ENCODE measurements around the gene PDE2A. TPM values are rescaled to one million over a fixed set of nuclear protein-coding genes. Genes with fewer than 3 reads are reported as not detected.

The PDE2A gene
- total RNA-seq, 1 donor from 2014 or later, result 0.82 TPM

- H3K27me3 Mint-ChIP-seq (ENCODE audit: low read depth, unreplicated experiment), result peaks cover 90% of the 10 kb centered on the region
- Histone ChIP-seq H3K9ac (ENCODE audit: low read length) (no peak overlapping the region), H3K27me3 (ENCODE audit: insufficient read depth, low read length) (peaks cover 72% of the 10 kb centered on the region), H3K4me1 (ENCODE audit: insufficient read depth, low read length) (no peaks in the 10 kb centered on the region), H2AFZ (ENCODE audit: low read depth, low read length) (no peak overlapping the region), H3K4me3 (ENCODE audit: insufficient read depth, low read depth, low read length) (no peak overlapping the region), H4K20me1 (ENCODE audit: insufficient read depth, low read length) (peaks cover 4% of the 10 kb centered on the region), H3K4me2 (ENCODE audit: low read length) (no peak overlapping the region), H3K79me2 (ENCODE audit: insufficient read depth, low read length) (no peaks in the 10 kb centered on the region), H3K9me3 (ENCODE audit: insufficient read depth, low read depth, low read length) (no peaks in the 10 kb centered on the region), H3K27ac (ENCODE audit: low read depth, low read length) (no peak overlapping the region), H3K36me3 (ENCODE audit: insufficient read depth, low read length) (no peaks in the 10 kb centered on the region)
- TF ChIP-seq EZH2 (IDR thresholded peaks at IDR 0.05; ENCODE audit: insufficient read depth, low read length) (no peak), CTCF (IDR thresholded peaks at IDR 0.05; ENCODE audit: insufficient read depth, low read depth, low read length) (no peak)
- H3K4me1 Mint-ChIP-seq (ENCODE audit: low read depth, unreplicated experiment), result no peaks in the 10 kb centered on the region
- DNase-seq (ENCODE audit: low read depth), result no peak
- FAIRE-seq, result no peak
- no peaks in the 10 kb centered on the region for H3K36me3 Mint-ChIP-seq (ENCODE audit: low read depth, unreplicated experiment)
- no peaks in the 10 kb centered on the region for H3K9me3 Mint-ChIP-seq (ENCODE audit: unreplicated experiment)
- H3K4me3 Mint-ChIP-seq (ENCODE audit: unreplicated experiment), result no peak overlapping the region
- no peak overlapping the region for H3K27ac Mint-ChIP-seq (ENCODE audit: unreplicated experiment)
These were observed 82.3 kb downstream of the PDE2A start for GRCh38 chr11:72591785-72592502.

- DNase-seq (ENCODE audit: low read depth) (no peak), FAIRE-seq (no peak)
- no peaks in the 10 kb centered on the region for H3K9me3 Mint-ChIP-seq (ENCODE audit: unreplicated experiment)
- Histone ChIP-seq H3K4me1 (ENCODE audit: insufficient read depth, low read length) (no peaks in the 10 kb centered on the region), H2AFZ (ENCODE audit: low read depth, low read length) (no peak overlapping the region), H3K36me3 (ENCODE audit: insufficient read depth, low read length) (no peaks in the 10 kb centered on the region), H3K9me3 (ENCODE audit: insufficient read depth, low read depth, low read length) (no peaks in the 10 kb centered on the region), H3K79me2 (ENCODE audit: insufficient read depth, low read length) (no peaks in the 10 kb centered on the region), H3K4me3 (ENCODE audit: insufficient read depth, low read depth, low read length) (no peak overlapping the region), H4K20me1 (ENCODE audit: insufficient read depth, low read length) (peaks cover 4% of the 10 kb centered on the region), H3K27ac (ENCODE audit: low read depth, low read length) (no peak overlapping the region), H3K9ac (ENCODE audit: low read length) (no peak overlapping the region), H3K4me2 (ENCODE audit: low read length) (no peak overlapping the region), H3K27me3 (ENCODE audit: insufficient read depth, low read length) (peaks cover 72% of the 10 kb centered on the region)
- no peak for TF ChIP-seq EZH2 (IDR thresholded peaks at IDR 0.05; ENCODE audit: insufficient read depth, low read length)
- no peak for TF ChIP-seq CTCF (IDR thresholded peaks at IDR 0.05; ENCODE audit: insufficient read depth, low read depth, low read length)
- no peak overlapping the region for H3K27ac Mint-ChIP-seq (ENCODE audit: unreplicated experiment)
- peak overlapping the region; percentile 55 for H3K4me3 Mint-ChIP-seq (ENCODE audit: unreplicated experiment)
- peaks cover 88% of the 10 kb centered on the region for H3K27me3 Mint-ChIP-seq (ENCODE audit: low read depth, unreplicated experiment)
- no peaks in the 10 kb centered on the region for H3K4me1 Mint-ChIP-seq (ENCODE audit: low read depth, unreplicated experiment)
- H3K36me3 Mint-ChIP-seq (ENCODE audit: low read depth, unreplicated experiment), result no peaks in the 10 kb centered on the region
These were observed 83.2 kb downstream of the PDE2A start for GRCh38 chr11:72591023-72591422.

Measured in astrocyte (in vitro differentiated cells and primary cell).